HepG2 (cell line): ENCODE results near the gene PARP3. TPM values are rescaled to one million over a fixed set of nuclear protein-coding genes. Genes with fewer than 3 reads are reported as not detected.
A peak's percentile ranks its signal among the peaks of the same experiment; 100 is the strongest.

ENCODE experiments used
- CHD4 ChIP-seq: fragments of 200-600 bp; sonication (generic); IDR thresholded peaks from 2 replicates; pipeline ENCODE4 v1.7.0; 2017; ENCODE audit warnings: mild to moderate bottlenecking, low read length, borderline replicate concordance
- EED ChIP-seq: sonication (generic); formaldehyde crosslinking; IDR thresholded peaks from 2 replicates; pipeline ENCODE4 v1.5.0; 2020; ENCODE audit warnings: mild to moderate bottlenecking, missing genetic modification reagents
- GPN1 ChIP-seq: sonication (generic); formaldehyde crosslinking; IDR thresholded peaks from 2 replicates; pipeline ENCODE4 v1.5.1; 2020; ENCODE audit warnings: missing genetic modification reagents, borderline replicate concordance
- GZF1 ChIP-seq: sonication (generic); formaldehyde crosslinking; IDR thresholded peaks from 2 replicates; pipeline ENCODE4 v1.5.1; 2020; ENCODE audit warnings: mild to moderate bottlenecking, missing genetic modification reagents
- HNRNPK ChIP-seq: fragments of 200-400 bp; formaldehyde crosslinking; IDR thresholded peaks from 2 replicates; pipeline ENCODE4 v1.6.1; 2018; ENCODE audit warnings: low read length, low read depth, moderate library complexity, mild to moderate bottlenecking; ENCODE audit not compliant: poor library complexity, severe bottlenecking
- HNRNPL ChIP-seq: fragments of 200-400 bp; formaldehyde crosslinking; IDR thresholded peaks from 2 replicates; pipeline ENCODE4 v1.6.1; 2017; ENCODE audit warnings: mild to moderate bottlenecking, low read depth, low read length
- HNRNPUL1 ChIP-seq: fragments of 200-400 bp; formaldehyde crosslinking; IDR thresholded peaks from 2 replicates; pipeline ENCODE4 v1.6.1; 2017; ENCODE audit warnings: low read depth, mild to moderate bottlenecking, low read length, moderate library complexity
- MTF2 ChIP-seq: sonication (generic); formaldehyde crosslinking; IDR thresholded peaks from 2 replicates; pipeline ENCODE4 v1.5.0; 2020; ENCODE audit warnings: missing genetic modification reagents, borderline replicate concordance
- NR2C2 ChIP-seq: sonication (generic); formaldehyde crosslinking; IDR thresholded peaks from 2 replicates; pipeline ENCODE4 v1.4.0; 2020; ENCODE audit warnings: missing genetic modification reagents, mild to moderate bottlenecking, moderate library complexity, borderline replicate concordance
- POLR2AphosphoS2 ChIP-seq: IDR thresholded peaks from 2 replicates; pipeline ENCODE4 v1.6.1; 2011; ENCODE audit warnings: low read depth, low read length, improper control_type of control experiment
- RAD21 ChIP-seq: fragments of 450-650 bp; formaldehyde crosslinking; IDR thresholded peaks from 2 replicates; pipeline ENCODE4 v1.5.0; 2020; ENCODE audit warnings: mild to moderate bottlenecking
- ZFAT ChIP-seq: sonication (generic); formaldehyde crosslinking; conservative IDR thresholded peaks from 2 replicates; pipeline ENCODE4 v1.8.1; 2023; ENCODE audit warnings: missing genetic modification reagents, inconsistent platforms
- ZNF547 ChIP-seq: sonication (generic); formaldehyde crosslinking; IDR thresholded peaks from 2 replicates; pipeline ENCODE4 v1.5.1; 2020; ENCODE audit warnings: mild to moderate bottlenecking, missing genetic modification reagents
- ZNF605 ChIP-seq: sonication (generic); formaldehyde crosslinking; IDR thresholded peaks from 2 replicates; pipeline ENCODE4 v1.8.0; 2022; ENCODE audit warnings: mild to moderate bottlenecking, missing genetic modification reagents
- ZNF644 ChIP-seq: IDR thresholded peaks from 2 replicates; pipeline ENCODE4 v1.6.1; 2016; ENCODE audit warnings: low read depth
- ZNF678 ChIP-seq: sonication (generic); formaldehyde crosslinking; IDR thresholded peaks from 2 replicates; pipeline ENCODE4 v1.4.0; 2020; ENCODE audit warnings: mild to moderate bottlenecking, missing genetic modification reagents
- polyA plus RNA-seq, 8 experiments: library from polyadenylated mRNA; depleted of rRNA in 3 of 8; stranded (reverse) in 7 of 8; unstranded in 1 of 8; fragments of >200 nt; fragmentation: Illumina TruSeq in 4 of 8; extraction: Trizol in 4 of 8; gene quantifications; 2 replicates each; pipeline versions ENCODE4 v1.2.1 to v1.2.3, GENCODE V29; 2011 to 2016; ENCODE audit warnings: low read depth in 4 of 8, missing spikeins in 1 of 8, mixed read lengths in 1 of 8; ENCODE audit not compliant: insufficient read depth in 1 of 8
- total RNA-seq, 5 experiments: library from RNA; depleted of rRNA; stranded (reverse); fragments of >200 nt; fragmentation: Illumina TruSeq; extraction: Trizol; gene quantifications; 2 replicates each; pipeline ENCODE4 v1.2.3, GENCODE V29; 2016; ENCODE audit warnings: low read depth in 1 of 5
- TF ChIP-seq, protein P1 (sequence below), 2 experiments: sonication (generic) in 1 of 2; formaldehyde crosslinking in 1 of 2; IDR thresholded peaks; 2 replicates each; pipeline versions ENCODE4 v1.4.0 to v1.6.1; 2016 to 2020; ENCODE audit warnings: borderline replicate concordance in 1 of 2, low read depth in 1 of 2, mild to moderate bottlenecking in 1 of 2, missing genetic modification reagents in 1 of 2
- TF ChIP-seq, protein P2 (sequence below): sonication (generic); formaldehyde crosslinking; conservative IDR thresholded peaks from 2 replicates; pipeline ENCODE4 v1.4.0; 2020; ENCODE audit warnings: missing genetic modification reagents
- TF ChIP-seq, protein P3 (sequence below): sonication (generic); formaldehyde crosslinking; IDR thresholded peaks from 2 replicates; pipeline ENCODE4 v1.4.0; 2020; ENCODE audit warnings: low read depth, mild to moderate bottlenecking, missing genetic modification reagents
- TF ChIP-seq, protein P4 (sequence below): sonication (generic); formaldehyde crosslinking; IDR thresholded peaks from 2 replicates; pipeline ENCODE4 v1.5.1; 2020; ENCODE audit warnings: missing genetic modification reagents, mild to moderate bottlenecking, borderline replicate concordance

PARP3 gene
- total and polyA plus RNA-seq, 2 of the 13 experiments (the other 11 are each of a cell fraction or from before 2014, with no cell fraction given): 11.2 to 21.5 TPM

DNA sequence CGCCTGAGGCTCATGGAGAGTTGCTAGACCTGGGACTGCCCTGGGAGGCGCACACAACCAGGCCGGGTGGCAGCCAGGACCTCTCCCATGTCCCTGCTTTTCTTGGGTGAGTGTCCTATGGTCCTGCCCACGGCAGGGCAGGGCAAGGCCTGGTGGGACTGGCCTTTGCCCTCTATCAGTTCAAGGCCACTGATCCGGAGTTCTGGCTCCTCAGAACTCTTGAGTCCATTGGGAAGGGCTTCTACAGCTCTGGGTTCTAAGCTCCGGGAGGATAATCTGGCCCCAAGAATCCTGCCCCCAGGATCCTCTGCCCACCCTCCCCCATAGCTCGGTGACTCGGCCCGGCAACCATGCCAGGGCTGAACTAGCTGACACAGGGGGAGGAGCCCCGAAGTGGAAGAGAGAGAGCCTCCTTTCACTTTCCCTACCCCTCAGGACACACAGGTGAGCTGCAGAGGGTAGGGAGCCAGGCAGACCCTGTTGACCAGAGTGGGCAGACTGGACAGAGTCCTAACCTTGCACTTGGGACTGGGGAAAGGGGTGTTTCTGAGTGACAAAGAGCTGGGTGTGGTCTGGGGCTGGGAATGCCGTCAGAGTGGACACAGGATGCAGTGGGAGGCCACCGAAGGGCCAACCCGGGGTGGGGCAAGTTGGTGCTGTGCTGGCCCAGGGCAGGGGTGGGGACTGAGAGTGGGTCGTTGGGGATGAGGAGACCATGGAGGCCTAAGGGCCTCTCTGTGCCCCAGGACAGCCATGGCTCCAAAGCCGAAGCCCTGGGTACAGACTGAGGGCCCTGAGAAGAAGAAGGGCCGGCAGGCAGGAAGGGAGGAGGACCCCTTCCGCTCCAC lies 664 bp downstream of the PARP3 start (continued):
- TF ChIP-seq HNRNPL: 0 out of 2 replicates have a peak, but pooled peaks have one; percentile 64
- no peak for TF ChIP-seq HNRNPK
- TF ChIP-seq ZNF605 (CRISPR knock-in tag): peak; percentile 90; the same call in 1 of the 2 replicates
- no peak; the same call in 1 of the 2 replicates for TF ChIP-seq RAD21
- TF ChIP-seq CHD4: no peak
- TF ChIP-seq, protein P1, sequence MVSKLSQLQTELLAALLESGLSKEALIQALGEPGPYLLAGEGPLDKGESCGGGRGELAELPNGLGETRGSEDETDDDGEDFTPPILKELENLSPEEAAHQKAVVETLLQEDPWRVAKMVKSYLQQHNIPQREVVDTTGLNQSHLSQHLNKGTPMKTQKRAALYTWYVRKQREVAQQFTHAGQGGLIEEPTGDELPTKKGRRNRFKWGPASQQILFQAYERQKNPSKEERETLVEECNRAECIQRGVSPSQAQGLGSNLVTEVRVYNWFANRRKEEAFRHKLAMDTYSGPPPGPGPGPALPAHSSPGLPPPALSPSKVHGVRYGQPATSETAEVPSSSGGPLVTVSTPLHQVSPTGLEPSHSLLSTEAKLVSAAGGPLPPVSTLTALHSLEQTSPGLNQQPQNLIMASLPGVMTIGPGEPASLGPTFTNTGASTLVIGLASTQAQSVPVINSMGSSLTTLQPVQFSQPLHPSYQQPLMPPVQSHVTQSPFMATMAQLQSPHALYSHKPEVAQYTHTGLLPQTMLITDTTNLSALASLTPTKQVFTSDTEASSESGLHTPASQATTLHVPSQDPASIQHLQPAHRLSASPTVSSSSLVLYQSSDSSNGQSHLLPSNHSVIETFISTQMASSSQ (IDR thresholded peaks at IDR 0.05; ENCODE audit: low read depth): no peak
- TF ChIP-seq, protein P1 (CRISPR knock-in tag; IDR thresholded peaks at IDR 0.05; ENCODE audit: borderline replicate concordance): no peak
- no peak for TF ChIP-seq POLR2AphosphoS2
- TF ChIP-seq ZNF547 (CRISPR knock-in tag): no peak
- TF ChIP-seq, protein P2, sequence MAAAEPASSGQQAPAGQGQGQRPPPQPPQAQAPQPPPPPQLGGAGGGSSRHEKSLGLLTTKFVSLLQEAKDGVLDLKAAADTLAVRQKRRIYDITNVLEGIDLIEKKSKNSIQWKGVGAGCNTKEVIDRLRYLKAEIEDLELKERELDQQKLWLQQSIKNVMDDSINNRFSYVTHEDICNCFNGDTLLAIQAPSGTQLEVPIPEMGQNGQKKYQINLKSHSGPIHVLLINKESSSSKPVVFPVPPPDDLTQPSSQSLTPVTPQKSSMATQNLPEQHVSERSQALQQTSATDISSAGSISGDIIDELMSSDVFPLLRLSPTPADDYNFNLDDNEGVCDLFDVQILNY: no peak
- no peak for TF ChIP-seq NR2C2 (CRISPR knock-in tag)
- no peak for TF ChIP-seq ZNF644
- TF ChIP-seq HNRNPUL1: no peak
- TF ChIP-seq GPN1: no peak
- no peak for TF ChIP-seq ZFAT
- TF ChIP-seq MTF2 (CRISPR knock-in tag): no peak
- TF ChIP-seq ZNF678 (CRISPR knock-in tag): no peak
- TF ChIP-seq, protein P3, sequence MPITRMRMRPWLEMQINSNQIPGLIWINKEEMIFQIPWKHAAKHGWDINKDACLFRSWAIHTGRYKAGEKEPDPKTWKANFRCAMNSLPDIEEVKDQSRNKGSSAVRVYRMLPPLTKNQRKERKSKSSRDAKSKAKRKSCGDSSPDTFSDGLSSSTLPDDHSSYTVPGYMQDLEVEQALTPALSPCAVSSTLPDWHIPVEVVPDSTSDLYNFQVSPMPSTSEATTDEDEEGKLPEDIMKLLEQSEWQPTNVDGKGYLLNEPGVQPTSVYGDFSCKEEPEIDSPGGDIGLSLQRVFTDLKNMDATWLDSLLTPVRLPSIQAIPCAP (CRISPR knock-in tag): no peak
- TF ChIP-seq GZF1 (CRISPR knock-in tag): no peak
- TF ChIP-seq EED (CRISPR knock-in tag): no peak; the same call in 1 of the 2 replicates
- TF ChIP-seq, protein P4, sequence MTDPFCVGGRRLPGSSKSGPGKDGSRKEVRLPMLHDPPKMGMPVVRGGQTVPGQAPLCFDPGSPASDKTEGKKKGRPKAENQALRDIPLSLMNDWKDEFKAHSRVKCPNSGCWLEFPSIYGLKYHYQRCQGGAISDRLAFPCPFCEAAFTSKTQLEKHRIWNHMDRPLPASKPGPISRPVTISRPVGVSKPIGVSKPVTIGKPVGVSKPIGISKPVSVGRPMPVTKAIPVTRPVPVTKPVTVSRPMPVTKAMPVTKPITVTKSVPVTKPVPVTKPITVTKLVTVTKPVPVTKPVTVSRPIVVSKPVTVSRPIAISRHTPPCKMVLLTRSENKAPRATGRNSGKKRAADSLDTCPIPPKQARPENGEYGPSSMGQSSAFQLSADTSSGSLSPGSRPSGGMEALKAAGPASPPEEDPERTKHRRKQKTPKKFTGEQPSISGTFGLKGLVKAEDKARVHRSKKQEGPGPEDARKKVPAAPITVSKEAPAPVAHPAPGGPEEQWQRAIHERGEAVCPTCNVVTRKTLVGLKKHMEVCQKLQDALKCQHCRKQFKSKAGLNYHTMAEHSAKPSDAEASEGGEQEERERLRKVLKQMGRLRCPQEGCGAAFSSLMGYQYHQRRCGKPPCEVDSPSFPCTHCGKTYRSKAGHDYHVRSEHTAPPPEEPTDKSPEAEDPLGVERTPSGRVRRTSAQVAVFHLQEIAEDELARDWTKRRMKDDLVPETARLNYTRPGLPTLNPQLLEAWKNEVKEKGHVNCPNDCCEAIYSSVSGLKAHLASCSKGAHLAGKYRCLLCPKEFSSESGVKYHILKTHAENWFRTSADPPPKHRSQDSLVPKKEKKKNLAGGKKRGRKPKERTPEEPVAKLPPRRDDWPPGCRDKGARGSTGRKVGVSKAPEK: no peak
